HG03442 (cell line): Measurements from ENCODE around the gene KRTAP4-2.
"Not testable (repeated sequence)": the region's sequence is repeated elsewhere in the genome, so short reads cannot be mapped to it uniquely, and the experiment has no call there.

ENCODE experiments used
- ATAC-seq: cut with Tn5 transposase; IDR thresholded peaks from one replicate; pipeline ENCODE4 v1.9.1; 2021; ENCODE audit warnings: mild to moderate bottlenecking, moderate library complexity; ENCODE audit not compliant: unreplicated experiment

KRTAP4-2 gene

DNA sequence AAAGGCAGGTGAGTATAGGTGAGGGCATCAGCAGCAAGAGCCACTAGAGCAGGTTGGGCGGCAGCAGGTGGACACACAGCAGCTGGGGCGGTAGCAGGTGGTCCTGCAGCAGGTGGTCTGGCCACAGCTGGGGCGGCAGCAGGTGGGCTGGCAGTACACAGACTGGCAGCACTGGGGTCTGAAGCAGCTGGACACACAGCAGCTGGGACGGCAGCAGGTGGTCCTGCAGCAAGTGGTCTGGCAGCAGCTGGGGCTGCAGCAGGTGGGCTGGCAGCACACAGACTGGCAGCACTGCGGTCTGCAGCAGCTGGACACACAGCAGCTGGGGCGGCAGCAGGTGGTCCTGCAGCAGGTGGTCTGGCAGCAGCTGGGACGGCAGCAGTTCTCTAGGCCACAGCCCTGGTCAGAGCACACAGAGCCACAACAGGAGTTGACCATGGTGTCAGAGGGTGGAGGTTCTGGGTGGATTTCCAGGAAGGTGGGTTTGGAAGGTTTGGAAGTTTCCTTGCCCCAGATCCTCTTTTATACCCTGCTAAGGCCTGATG, at the start of gene KRTAP4-2:
TSS of gene KRTAP4-2 (minus strand) at position 495 of the 545 bp plus-strand sequence. CDS start at position 438, 57 bp downstream.
- no peak for ATAC-seq

DNA sequence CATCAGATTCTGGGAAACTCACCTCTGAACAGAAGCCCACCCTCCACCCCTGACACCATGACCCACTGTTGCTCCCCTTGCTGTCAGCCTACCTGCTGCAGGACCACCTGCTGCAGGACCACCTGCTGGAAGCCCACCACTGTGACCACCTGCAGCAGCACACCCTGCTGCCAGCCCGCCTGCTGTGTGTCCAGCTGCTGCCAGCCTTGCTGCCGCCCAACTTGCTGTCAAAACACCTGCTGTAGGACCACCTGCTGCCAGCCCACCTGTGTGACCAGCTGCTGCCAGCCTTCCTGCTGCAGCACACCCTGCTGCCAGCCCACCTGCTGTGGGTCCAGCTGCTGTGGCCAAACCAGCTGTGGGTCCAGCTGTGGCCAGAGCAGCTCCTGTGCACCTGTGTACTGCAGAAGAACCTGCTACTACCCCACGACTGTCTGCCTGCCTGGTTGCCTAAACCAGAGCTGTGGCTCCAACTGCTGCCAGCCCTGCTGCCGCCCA, 48.6 kb upstream of the KRTAP4-2 start, which contains the start of gene KRTAP9-2:
TSS of gene KRTAP9-2 (plus strand) at position 51 of the 498 bp plus-strand sequence. CDS start at position 58, 7 bp downstream.
- ATAC-seq, result not testable (repeated sequence)

DNA sequence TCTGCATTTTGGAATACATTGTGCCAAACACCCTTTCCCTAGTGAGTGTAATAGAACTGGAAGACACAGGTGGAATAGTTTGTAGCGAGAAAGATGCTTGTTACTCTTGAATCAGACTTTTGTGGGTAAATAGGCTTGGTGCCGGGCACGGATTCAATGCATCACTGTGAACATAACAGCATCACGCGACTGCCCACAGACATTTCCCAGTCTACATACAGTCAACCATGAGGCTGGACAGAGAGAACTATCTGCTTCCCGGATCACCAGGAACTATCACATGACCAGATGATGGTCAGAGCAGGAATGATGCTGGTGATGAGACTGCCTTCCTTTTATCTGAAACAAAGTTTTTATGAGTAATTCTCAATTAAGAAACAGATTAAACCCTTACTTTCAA, 48.0 kb upstream of the KRTAP4-2 start:
- ATAC-seq, result no peak

DNA sequence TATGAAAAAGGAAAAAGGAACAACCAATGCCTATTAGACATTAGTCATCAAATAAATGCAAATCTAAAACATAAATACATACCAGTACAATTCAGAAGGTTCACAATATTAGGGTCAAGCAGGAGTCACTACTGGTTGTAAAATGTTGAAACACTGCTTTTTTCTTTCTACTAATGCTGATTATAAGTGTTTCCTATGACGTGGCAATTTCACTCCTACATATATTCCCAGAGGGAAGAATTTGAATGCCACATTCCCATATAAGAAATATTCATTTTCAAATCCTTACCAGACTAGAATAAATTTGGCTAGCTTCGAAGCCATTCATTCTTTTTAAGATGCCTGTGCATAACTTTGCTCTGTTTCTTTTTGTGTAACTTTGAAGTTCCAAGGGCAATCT, 45.8 kb upstream of the KRTAP4-2 start:
- no peak for ATAC-seq

DNA sequence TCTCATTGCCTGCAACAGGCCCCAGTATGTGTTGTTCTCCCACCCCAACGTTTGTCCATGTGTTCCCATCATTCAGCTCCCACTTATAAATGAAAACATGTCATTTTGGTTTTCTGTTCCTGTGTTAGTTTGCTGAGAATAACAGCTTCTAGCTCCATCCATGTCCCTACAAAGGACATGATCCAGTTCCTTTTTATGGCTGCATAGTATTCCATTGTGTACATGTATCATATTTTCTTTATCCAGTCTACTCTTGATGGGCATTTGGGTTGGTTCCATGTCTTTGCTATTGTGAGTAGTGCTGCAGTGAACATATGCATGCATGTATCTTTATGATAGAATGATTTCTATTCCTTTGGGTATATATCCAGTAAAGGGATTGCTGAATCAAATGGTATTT, 37.7 kb upstream of the KRTAP4-2 start:
- no peak for ATAC-seq

DNA sequence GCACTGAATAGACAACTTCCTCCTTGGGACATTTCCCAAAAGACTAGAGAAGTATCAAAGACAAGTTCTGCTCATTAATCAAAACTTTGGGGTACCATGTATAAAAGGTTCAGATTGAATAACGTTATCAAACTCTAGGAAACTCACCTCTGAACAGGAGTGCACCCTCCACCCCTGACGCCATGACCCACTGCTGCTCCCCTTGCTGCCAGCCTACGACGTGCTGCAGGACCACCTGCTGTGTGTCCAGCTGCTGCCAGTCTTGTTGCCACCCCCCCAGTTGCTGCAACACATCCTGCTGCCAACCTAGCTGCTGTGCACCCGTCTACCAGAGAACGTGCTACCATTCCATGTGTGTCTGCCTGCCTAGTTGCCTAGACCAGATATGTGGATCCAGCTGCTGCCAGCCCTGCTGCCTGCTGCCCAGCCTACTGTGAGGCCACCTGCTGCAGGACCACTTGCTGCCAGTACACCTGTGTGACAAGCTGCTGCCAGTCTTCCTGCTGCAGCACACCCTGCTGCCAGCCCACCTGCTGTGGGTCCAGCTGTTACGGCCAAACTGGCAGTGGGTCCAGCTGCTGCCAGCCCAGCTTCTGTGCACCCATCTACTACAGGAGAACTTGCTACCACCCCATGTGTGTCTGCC, 34.6 kb upstream of the KRTAP4-2 start:
- ATAC-seq, result no peak

DNA sequence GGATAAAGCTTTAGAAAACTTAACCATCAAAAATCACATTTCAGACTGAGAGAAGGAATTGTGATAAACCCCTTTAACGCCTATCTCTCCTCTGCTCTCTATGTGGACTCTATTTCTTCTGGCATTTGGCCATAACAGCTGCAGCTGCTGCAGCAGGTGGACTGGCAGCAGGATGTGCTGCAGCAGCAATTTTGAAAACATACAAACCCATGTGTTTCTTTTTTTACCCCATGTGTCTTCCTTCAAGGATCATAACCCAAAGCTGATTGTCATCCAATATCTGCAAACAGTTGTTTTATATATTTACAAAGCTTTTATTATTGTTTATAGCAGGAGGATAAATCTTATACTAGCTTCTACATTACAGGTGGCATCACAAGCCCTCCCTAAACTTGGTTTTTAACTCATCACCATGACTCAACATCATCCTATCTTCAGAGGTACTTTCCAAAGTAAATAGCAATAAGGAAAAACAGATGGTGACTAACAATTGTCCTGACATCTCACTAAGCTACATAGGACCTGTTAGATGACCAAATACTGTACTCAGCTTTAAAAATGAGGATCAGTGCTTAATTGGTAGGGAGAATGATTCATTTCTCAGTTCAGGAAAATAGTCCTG, 33.9 kb upstream of the KRTAP4-2 start:
- ATAC-seq, result no peak

DNA sequence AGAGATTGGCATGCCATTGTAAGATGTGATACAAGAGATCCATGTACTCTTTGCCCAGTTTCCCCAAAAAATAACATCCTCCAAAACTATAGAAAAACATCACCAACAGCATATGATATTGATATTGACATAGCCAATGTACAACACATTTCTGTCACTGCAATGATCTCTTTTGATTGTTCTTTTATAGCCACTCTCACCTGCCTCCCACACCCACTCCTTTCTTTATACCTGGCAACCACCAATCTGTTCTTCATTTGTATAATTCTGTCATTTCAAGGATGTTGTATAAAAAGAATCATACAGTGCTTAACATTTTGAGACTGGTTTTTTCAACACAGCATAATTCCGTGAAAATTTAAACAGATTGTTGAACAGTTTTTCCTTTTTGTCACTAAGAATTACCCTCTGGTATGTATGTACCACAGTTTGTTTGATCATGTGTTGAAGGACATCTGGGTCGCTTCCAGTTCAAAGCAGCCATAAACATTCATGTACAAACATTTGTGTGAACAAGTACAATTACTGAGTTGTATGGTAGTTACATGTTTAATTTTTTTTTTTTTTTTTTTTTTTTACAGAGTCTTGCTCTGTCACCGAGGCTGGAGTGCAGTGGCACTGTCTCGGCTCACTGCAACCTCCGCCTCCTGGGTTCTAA, 21.5 kb upstream of the KRTAP4-2 start:
- no peak for ATAC-seq

DNA sequence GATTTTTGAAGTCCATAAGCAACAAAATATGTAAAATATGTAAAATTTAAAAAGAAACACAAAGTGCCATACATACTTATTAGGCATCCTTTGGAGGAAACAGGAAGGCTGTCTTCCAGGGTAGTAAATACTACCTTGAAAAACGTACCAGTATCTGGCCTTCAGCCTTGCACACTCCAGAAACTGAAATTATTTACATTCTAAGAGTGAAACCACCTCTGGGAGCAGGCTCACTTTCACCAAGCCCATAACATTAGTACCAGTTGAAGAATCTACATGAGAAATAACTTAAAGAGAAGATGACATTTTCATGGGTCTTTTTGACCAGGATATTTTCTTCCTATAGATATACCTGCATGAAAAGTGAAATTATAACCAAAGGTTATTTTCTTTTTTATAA, 18.0 kb upstream of the KRTAP4-2 start:
- ATAC-seq, result no peak

DNA sequence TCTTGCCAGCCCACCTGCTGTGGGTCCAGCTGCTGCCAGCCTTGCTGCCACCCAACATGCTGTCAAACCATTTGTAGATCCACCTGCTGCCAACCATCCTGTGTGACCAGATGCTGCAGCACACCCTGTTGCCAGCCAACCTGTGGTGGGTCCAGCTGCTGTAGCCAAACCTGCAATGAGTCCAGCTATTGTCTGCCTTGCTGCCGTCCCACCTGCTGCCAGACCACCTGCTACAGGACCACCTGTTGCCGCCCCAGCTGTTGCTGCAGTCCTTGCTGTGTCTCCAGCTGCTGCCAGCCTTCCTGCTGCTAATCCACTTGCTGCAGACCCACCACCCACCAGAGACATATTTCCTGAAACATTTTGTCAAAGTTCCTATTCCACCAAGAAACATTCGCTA, 12.3 kb upstream of the KRTAP4-2 start:
- ATAC-seq, result no peak

DNA sequence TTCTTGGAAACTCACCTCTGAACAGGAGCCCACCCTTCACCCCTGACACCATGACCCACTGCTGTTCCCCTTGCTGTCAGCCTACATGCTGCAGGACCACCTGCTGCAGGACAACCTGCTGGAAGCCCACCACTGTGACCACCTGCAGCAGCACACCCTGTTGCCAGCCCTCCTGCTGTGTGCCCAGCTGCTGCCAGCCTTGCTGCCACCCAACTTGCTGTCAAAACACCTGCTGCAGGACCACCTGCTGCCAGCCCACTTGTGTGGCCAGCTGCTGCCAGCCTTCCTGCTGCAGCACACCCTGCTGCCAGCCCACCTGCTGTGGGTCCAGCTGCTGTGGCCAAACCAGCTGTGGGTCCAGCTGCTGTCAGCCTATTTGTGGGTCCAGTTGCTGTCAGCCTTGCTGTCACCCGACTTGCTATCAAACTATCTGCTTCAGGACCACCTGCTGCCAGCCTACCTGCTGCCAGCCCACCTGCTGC, 11.9 kb upstream of the KRTAP4-2 start, which contains the start of gene KRTAP9-1:
TSS of gene KRTAP9-1 (plus strand) at position 51 of the 482 bp plus-strand sequence. CDS start at position 51, 0 bp downstream.
- ATAC-seq, result not testable (repeated sequence)

DNA sequence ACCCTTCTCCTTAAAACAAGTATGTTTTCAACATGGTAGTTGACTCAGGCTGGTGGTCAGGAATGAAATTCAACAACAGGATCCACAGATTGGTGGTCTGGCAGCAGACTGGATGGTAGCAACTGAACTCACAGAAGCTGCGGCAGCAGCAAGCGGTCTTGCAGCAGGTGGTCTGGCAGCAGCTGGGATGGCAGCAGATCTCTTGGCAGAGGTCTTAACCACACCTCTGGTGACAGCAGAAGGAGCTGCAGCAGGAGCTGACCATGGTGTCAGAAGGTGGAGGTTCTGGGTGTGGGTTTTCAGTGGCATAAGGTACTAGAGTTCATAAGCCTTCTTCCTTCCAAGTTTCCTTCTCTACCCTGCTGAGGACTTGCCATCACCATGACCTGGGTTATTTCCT, 8.9 kb upstream of the KRTAP4-2 start:
- ATAC-seq, result no peak

DNA sequence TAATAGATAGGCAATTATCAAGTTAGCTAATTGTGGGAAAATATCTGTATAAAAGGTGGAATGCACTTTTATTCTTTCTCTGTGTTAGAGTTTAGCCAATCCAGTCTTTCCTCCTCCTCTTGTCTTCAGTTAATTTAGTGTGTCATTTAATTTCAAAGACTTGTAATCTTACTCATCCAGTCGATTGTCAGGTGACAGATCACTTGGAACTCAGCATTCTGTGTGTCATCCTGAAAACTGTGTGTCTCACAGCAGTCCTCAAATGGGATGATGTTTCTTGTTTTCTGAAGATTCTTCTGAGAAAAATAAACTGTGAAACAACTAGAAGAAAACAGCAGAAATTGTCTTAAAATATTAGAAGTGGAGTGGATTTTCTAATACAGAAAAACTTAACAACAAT, 7.0 kb upstream of the KRTAP4-2 start:
- no peak for ATAC-seq

DNA sequence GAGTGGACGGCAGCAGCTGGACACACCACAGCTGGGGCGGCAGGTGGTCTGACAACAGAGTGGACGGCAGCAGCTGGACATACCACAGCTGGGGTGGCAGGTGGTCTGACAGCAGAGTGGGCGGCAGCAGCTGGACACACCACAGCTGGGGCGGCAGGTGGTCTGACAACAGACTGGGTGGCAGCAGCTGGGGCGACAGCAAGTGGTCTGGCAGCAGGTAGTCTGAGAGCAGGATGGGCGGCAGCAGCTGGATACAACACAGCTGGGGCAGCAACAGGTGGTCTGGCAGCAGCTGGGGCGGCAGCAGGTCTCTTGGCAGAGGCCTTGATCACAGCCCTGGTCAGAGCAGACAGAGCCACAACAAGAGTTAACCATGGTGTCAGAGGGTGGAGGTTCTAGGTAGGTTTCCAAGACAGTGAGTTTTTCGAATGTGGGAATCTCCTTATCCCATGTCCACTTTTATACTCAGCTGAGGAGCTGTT, 6.5 kb upstream of the KRTAP4-2 start, which contains the start of gene KRTAP4-1:
TSS of gene KRTAP4-1 (minus strand) at position 432 of the 482 bp plus-strand sequence. CDS start at position 375, 57 bp downstream.
- ATAC-seq, result no peak

DNA sequence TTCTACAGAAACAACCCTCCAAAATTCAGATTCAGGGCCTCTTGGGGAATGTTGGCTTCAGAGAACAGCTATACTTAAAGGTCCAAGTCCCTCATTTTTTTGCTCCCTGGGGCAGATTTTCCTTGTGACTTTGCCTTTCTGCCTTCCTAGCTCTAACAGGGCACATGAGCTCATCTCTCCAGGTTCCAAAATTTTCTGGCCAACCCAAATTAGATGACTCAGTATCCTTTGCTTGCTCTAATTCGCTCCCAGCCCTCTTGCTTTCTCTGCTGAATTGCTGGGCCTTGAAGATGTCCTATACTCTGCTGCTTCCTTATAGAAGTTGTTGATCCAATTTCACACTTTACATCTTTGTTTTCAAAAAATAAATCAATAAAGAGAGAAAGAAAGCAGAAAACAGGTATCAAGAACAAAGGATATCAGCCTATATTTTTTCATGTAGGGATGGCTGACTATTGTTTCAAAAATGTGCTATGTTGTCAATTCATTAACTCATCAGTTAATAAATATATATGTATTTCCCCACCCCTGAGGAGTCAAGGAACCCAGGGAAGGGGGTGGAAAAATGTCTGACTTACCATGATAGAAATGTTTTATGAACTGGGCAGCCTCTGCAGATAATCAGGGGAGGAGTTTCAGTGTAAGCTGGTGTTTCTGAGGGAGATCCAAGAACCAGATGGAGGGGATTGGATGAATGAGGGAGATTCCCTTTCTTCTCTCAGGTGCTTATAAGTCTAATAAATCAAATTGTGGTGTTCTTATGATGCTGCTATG, 1.0 kb upstream of the KRTAP4-2 start:
- no peak for ATAC-seq

DNA sequence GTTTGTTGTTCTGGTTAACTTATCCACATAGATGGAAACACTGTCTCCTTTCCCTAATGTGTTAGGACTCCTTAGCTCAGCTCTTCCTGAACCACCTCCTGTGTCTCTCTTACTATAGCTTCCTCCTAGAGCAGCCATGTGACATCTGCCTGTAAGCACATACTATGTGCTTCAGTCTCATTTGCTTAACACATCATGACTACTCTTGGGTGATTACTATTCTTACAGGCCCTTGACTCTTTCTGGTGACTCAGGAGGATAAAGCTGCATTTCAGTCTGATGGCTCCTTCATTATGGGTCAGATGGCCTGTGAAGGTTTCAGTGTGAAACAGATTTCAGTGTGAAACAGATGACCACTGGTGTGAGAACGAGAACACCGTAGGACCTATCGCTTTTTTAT, 320 bp upstream of the KRTAP4-2 start:
- ATAC-seq, result no peak

DNA sequence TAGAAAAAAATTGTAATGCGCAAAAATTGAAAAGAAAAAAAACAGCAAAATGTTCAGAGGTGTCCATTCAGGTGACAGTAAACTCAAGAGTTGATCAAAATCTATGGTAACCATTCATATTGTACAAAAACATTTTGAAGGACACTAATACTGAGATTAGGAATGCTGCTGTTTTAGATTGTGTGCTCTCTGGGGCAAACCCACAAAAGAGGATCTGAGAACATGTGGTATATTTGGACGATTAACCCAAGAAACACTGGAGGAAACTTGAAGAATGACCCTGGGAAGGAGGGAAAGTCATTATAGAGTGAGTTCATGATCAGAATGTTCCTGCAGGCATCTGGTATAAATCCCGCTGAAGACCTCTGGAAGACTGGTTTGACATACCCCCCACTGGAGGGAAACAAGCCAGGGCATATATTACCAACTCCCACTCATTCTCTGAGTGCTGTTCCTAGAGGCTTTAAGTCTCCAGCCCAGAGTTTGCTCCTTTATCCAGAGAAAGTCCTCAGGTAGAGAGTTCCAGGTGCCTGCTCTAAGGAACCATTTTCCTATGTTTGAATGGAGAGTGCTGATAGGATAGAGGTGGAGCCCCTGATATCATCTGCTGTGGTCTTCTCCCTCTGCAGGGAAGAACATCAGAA, 1.2 kb downstream of the KRTAP4-2 start:
- ATAC-seq, result no peak

DNA sequence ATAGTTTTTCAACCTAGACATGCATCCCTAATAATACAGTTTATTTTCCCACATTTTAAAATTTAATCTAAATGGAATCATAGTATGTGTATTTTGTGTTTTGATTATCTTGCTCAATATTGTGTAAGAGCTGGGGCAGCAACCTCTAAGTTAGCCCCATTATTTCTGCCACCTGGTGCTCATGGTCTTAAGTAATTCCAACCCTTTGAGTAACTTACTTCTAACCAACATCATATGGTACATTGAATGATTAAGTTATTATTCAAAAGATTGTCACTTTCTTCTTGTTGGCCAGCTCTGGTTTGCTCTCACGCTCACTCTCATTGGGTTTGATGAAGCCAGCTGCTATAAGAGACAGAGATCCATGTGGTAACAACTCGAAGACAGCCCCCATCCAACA, 6.1 kb downstream of the KRTAP4-2 start:
- no peak for ATAC-seq

DNA sequence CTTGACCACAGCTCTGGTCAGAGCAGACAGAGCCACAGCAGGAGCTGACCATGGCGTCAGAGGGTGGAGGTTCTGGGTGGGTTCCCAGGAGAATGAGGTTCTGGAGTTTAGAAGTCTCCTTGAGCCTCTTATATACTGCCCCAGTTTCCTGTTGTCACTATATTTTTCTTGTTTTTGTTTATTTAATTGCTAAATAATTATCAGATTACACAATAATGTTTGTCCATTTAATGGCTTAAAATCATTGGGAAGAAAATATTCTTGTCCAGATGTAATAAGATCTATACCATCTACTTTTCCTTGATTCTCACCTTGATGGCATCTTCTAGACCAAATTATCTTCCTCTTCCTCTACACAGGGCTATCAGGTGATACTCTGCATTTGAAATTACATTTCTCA, 9.9 kb downstream of the KRTAP4-2 start, which contains the start of gene KRTAP4-3:
TSS of gene KRTAP4-3 (minus strand) at position 101 of the 400 bp plus-strand sequence. CDS start at position 52, 49 bp downstream.
- no peak for ATAC-seq

DNA sequence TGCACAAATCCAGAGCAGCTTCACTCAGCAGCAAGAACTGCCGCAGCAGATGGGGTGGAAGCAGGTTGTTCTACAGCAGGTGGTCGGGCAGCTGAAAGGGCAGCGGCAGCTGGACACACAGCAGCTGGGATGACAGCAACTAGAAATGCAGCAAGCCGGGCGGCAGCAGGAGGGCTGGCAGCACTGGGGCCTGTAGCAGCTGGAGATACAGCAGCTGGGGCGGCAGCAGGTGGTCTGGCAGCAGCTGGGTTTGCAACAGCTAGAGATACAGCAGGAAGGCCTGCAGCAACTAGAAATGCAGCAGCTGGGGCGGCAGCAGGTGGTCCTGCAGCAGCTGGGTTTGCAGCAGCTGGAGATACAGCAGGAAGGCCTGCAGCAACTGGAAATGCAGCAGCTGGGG, 10.5 kb downstream of the KRTAP4-2 start:
- no peak for ATAC-seq
